HG02970 (cell line): Measurements from ENCODE around the gene ACTR3C.
"Not testable (repeated sequence)": the region's sequence is repeated elsewhere in the genome, so short reads cannot be mapped to it uniquely, and the experiment has no call there.

ENCODE experiments used
- ATAC-seq: cut with Tn5 transposase; IDR thresholded peaks from one replicate; pipeline ENCODE4 v1.9.1; 2021; ENCODE audit warnings: mild to moderate bottlenecking, moderate library complexity, moderate number of reproducible peaks; ENCODE audit not compliant: unreplicated experiment, low FRiP score

The ACTR3C gene

GRCh38 chr7:150287815-150288214 is 35.5 kb downstream of the ACTR3C start:
- ATAC-seq, result not testable (repeated sequence)

GRCh38 chr7:150285849-150286754 is 37.2 kb downstream of the ACTR3C start:
- ATAC-seq, result not testable (repeated sequence)

- not testable (repeated sequence) for ATAC-seq
Observed at GRCh38 chr7:150283608-150284007, 39.7 kb downstream of the ACTR3C start.

GRCh38 chr7:150283111-150283510 is 40.2 kb downstream of the ACTR3C start:
- ATAC-seq, result not testable (repeated sequence)

- not testable (repeated sequence) for ATAC-seq
Observed at GRCh38 chr7:150281681-150282403, 41.5 kb downstream of the ACTR3C start.

- not testable (repeated sequence) for ATAC-seq
Observed at GRCh38 chr7:150278383-150278782, 45.0 kb downstream of the ACTR3C start.

GRCh38 chr7:150276132-150276695 is 47.1 kb downstream of the ACTR3C start:
- ATAC-seq, result not testable (repeated sequence)

GRCh38 chr7:150271898-150272297 is 51.4 kb downstream of the ACTR3C start:
- ATAC-seq, result not testable (repeated sequence)

GRCh38 chr7:150270101-150270824 is 53.1 kb downstream of the ACTR3C start:
- ATAC-seq, result not testable (repeated sequence)

GRCh38 chr7:150268798-150269197 is 54.5 kb downstream of the ACTR3C start:
- not testable (repeated sequence) for ATAC-seq

GRCh38 chr7:150268287-150268686 is 55.1 kb downstream of the ACTR3C start:
- not testable (repeated sequence) for ATAC-seq

GRCh38 chr7:150266953-150267665 is 56.2 kb downstream of the ACTR3C start:
- not testable (repeated sequence) for ATAC-seq

- ATAC-seq, result not testable (repeated sequence)
Observed at GRCh38 chr7:150262656-150263055, 60.7 kb downstream of the ACTR3C start.

- ATAC-seq, result not testable (repeated sequence)
Observed at GRCh38 chr7:150247745-150248144, 75.6 kb downstream of the ACTR3C start.

- not testable (repeated sequence) for ATAC-seq
Observed at GRCh38 chr7:150245208-150245607, 78.1 kb downstream of the ACTR3C start.

GRCh38 chr7:150242935-150243334 is 80.4 kb downstream of the ACTR3C start:
- ATAC-seq, result not testable (repeated sequence)

- not testable (repeated sequence) for ATAC-seq
Observed at GRCh38 chr7:150225444-150225843, 97.9 kb downstream of the ACTR3C start.

- ATAC-seq, result not testable (repeated sequence)
Observed at GRCh38 chr7:150222083-150222972, 101.0 kb downstream of the ACTR3C start.
